ENCODE data around the gene PRR7. TPM values are rescaled to one million over a fixed set of nuclear protein-coding genes. Genes with fewer than 3 reads are reported as not detected.

Gene PRR7
- total and polyA plus RNA-seq, 2 experiments from 2014 or later: 7.6 to 9.7 TPM

DNA sequence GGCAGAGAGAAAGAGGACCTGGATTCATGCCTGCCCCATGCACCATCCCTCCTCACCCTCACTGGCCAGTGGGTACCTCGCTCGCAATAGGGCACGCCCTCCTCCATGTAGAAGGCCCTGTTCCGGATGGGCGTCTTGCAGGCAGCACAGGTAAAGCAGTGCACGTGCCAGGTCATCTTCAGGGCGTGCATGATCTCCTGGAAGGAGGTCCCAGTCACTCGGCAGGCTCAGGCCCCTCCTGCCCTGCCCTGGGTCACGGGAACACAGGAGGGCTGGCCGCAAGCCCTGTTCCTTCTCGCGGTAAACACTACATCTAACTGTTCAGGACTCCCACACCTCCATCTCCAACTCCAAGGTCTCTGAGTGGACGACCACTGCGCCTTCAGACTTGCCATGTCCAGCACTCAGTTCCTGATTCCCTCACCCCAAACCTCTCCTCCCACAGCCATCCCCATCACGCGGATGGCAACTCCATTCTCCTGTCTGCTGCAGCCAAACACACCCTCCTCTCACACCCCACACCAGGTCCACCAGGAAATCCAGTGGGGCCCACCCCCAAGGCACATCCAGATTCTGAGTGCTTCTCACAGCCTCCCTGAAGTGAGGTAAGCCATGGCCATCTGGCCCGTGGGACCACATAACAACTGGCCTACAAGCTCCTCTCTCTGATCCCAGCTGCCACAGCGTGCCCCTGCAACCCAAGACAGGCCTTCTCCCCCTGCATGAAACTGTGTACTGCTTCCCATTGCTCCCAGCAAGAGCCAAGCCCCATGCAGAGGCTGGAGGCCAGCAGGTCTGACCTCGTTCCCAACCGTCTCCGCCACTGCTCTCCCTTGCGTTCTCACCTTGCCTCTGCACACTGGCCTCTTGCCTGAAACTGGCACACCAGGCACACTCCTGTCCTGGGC, 37.6 kb downstream of the PRR7 start:
- no peak for TF ChIP-seq EZH2phosphoT487 (IDR thresholded peaks at IDR 0.05; ENCODE audit: unreplicated experiment)
- no peak for TF ChIP-seq EZH2 (IDR thresholded peaks at IDR 0.05; ENCODE audit: low read depth, unreplicated experiment)
- TF ChIP-seq, protein P1, sequence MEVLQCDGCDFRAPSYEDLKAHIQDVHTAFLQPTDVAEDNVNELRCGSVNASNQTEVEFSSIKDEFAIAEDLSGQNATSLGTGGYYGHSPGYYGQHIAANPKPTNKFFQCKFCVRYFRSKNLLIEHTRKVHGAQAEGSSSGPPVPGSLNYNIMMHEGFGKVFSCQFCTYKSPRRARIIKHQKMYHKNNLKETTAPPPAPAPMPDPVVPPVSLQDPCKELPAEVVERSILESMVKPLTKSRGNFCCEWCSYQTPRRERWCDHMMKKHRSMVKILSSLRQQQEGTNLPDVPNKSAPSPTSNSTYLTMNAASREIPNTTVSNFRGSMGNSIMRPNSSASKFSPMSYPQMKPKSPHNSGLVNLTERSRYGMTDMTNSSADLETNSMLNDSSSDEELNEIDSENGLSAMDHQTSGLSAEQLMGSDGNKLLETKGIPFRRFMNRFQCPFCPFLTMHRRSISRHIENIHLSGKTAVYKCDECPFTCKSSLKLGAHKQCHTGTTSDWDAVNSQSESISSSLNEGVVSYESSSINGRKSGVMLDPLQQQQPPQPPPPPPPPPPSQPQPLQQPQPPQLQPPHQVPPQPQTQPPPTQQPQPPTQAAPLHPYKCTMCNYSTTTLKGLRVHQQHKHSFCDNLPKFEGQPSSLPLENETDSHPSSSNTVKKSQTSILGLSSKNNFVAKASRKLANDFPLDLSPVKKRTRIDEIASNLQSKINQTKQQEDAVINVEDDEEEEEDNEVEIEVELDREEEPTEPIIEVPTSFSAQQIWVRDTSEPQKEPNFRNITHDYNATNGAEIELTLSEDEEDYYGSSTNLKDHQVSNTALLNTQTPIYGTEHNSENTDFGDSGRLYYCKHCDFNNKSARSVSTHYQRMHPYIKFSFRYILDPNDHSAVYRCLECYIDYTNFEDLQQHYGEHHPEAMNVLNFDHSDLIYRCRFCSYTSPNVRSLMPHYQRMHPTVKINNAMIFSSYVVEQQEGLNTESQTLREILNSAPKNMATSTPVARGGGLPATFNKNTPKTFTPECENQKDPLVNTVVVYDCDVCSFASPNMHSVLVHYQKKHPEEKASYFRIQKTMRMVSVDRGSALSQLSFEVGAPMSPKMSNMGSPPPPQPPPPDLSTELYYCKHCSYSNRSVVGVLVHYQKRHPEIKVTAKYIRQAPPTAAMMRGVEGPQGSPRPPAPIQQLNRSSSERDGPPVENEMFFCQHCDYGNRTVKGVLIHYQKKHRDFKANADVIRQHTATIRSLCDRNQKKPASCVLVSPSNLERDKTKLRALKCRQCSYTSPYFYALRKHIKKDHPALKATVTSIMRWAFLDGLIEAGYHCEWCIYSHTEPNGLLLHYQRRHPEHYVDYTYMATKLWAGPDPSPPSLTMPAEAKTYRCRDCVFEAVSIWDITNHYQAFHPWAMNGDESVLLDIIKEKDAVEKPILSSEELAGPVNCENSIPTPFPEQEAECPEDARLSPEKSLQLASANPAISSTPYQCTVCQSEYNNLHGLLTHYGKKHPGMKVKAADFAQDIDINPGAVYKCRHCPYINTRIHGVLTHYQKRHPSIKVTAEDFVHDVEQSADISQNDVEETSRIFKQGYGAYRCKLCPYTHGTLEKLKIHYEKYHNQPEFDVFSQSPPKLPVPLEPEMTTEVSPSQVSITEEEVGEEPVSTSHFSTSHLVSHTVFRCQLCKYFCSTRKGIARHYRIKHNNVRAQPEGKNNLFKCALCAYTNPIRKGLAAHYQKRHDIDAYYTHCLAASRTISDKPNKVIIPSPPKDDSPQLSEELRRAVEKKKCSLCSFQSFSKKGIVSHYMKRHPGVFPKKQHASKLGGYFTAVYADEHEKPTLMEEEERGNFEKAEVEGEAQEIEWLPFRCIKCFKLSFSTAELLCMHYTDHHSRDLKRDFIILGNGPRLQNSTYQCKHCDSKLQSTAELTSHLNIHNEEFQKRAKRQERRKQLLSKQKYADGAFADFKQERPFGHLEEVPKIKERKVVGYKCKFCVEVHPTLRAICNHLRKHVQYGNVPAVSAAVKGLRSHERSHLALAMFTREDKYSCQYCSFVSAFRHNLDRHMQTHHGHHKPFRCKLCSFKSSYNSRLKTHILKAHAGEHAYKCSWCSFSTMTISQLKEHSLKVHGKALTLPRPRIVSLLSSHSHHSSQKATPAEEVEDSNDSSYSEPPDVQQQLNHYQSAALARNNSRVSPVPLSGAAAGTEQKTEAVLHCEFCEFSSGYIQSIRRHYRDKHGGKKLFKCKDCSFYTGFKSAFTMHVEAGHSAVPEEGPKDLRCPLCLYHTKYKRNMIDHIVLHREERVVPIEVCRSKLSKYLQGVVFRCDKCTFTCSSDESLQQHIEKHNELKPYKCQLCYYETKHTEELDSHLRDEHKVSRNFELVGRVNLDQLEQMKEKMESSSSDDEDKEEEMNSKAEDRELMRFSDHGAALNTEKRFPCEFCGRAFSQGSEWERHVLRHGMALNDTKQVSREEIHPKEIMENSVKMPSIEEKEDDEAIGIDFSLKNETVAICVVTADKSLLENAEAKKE (CRISPR knock-in tag; IDR thresholded peaks at IDR 0.05): no peak
- TF ChIP-seq STAT1 (IDR thresholded peaks at IDR 0.05; ENCODE audit: unreplicated experiment): no peak
- TF ChIP-seq CTCF (conservative IDR thresholded peaks at IDR 0.05; ENCODE audit: low read depth in 2 of 2): no peak
- no peak for TF ChIP-seq NANOG (IDR thresholded peaks at IDR 0.05; ENCODE audit: borderline replicate concordance)
- no peaks in the 10 kb centered on the region for H3K79me2 ChIP-seq (replicated peaks; ENCODE audit: insufficient read depth)
- Mint-ChIP-seq H3K9me3 (no peaks in the 10 kb centered on the region), H3K4me1 (peaks cover 2% of the 10 kb centered on the region; the same call in 2 of the 3 replicates), H3K4me3 (no peak overlapping the region), H3K27ac (peak overlapping the region; percentile 29; the same call in 1 of the 2 replicates), H3K27me3 (ENCODE audit: insufficient read depth, low read depth, poor library complexity) (peaks cover 23% of the 10 kb centered on the region), H3K36me3 (ENCODE audit: low read depth) (peaks cover 69% of the 10 kb centered on the region)
- ATAC-seq (no peak), DNase-seq (ENCODE audit: low spot score) (no peak)
- peaks cover 14% of the 10 kb centered on the region; the same call in 1 of the 2 replicates for H3K36me3 ChIP-seq (ENCODE audit: insufficient read depth)
- H3K4me1 ChIP-seq (ENCODE audit: insufficient read depth): no peaks in the 10 kb centered on the region
- H3K4me3 ChIP-seq: no peak overlapping the region
- no peak overlapping the region for H3K27ac ChIP-seq (ENCODE audit: low read depth)
- 0 out of 2 replicates have a peak, but pooled peaks cover 8% of the 10 kb centered on the region for H3F3A ChIP-seq (replicated peaks; ENCODE audit: low read depth)
- no peaks in the 10 kb centered on the region for H3K9me2 ChIP-seq (ENCODE audit: insufficient read depth)
- no peak overlapping the region for H3K4me2 ChIP-seq
- H4K20me1 ChIP-seq (replicated peaks; ENCODE audit: insufficient read depth): no peaks in the 10 kb centered on the region; the same call in 1 of the 2 replicates
- no peak overlapping the region for H2AFZ ChIP-seq
- H3K27me3 ChIP-seq (ENCODE audit: insufficient read depth): no peaks in the 10 kb centered on the region

Measured in GM23338 (cell line).